ENCODE data around the gene MLLT6. TPM values are rescaled to one million over a fixed set of nuclear protein-coding genes. Genes with fewer than 3 reads are reported as not detected.

Gene MLLT6
- total and polyA plus RNA-seq, 2 of the 13 experiments (the other 11 are each of a cell fraction or from before 2014, with no cell fraction given): 50.7 to 69.5 TPM

DNA sequence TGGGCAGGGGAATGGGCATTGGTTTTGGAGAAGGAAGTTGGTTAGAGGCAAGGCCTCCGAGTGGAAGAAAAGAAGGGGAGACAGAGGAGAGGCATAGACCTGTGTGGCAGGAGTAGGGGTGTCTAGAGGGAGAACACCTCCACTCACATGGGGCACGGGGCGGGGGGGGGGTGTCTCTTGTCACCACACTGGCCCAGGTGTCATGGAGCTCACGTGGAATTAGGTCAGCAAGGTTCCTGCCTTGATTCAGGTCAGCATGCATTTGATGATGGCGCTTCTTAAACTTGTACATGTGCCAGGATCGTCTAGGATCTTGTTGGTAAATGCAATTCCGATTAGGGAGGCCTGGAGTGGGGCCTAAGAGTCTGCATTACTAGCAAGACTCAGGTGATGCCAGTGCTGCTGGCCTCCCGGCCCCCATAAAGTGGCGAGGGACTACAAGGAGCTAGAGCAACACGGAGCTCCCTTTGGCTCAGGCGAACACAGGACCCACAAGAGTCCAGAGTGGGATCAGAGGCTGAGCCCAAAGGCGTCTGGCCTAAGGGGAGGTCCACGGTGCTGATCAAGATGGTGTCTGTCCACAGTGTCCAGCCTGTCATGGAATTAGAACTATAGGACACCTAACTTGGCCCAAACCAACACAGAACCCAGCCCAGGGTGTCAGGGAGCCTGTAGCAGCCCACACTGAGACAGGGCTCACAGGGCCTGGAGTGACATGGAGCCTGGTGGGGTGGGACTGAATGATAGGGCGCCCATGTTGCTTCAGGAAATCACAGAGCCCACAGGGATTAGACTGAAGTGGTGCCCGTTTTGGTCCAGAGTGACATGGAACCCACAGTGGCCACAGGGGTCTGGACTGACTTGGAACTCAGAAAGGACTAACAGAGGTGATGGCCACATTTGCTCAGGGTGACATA, 47.0 kb upstream of the MLLT6 start (continued):
- TF ChIP-seq SOX13 (IDR thresholded peaks at IDR 0.05) (peak; percentile 5; the same call in 1 of the 2 replicates), SOX13 (CRISPR knock-in tag; conservative IDR thresholded peaks at IDR 0.05 in 1 of 2, IDR thresholded peaks at IDR 0.05 in 1 of 2) (0 out of 4 replicates have a peak, but pooled peaks of 1 of the 2 experiments have one; percentile 18), ZSCAN29 (CRISPR knock-in tag; conservative IDR thresholded peaks at IDR 0.05) (no peak), TARDBP (CRISPR knock-in tag; IDR thresholded peaks at IDR 0.05) (no peak), CHCHD3 (CRISPR knock-in tag; IDR thresholded peaks at IDR 0.05) (no peak), SNAPC2 (CRISPR knock-in tag; IDR thresholded peaks at IDR 0.05) (0 out of 2 replicates have a peak, but pooled peaks have one; percentile 60), NONO (IDR thresholded peaks at IDR 0.05) (no peak), NONO (CRISPR knock-in tag; conservative IDR thresholded peaks at IDR 0.05) (0 out of 2 replicates have a peak, but pooled peaks have one; percentile 14), RARA (CRISPR knock-in tag; IDR thresholded peaks at IDR 0.05) (no peak), ZNF225 (CRISPR knock-in tag; IDR thresholded peaks at IDR 0.05) (0 out of 2 replicates have a peak, but pooled peaks have one; percentile 39), ZNF660 (CRISPR knock-in tag; IDR thresholded peaks at IDR 0.05; ENCODE audit: borderline replicate concordance, low read depth) (no peak), ZMAT3 (CRISPR knock-in tag; conservative IDR thresholded peaks at IDR 0.05) (no peak), HNRNPL (IDR thresholded peaks at IDR 0.05; ENCODE audit: low read depth, low read length) (peak; percentile 75; the same call in 1 of the 2 replicates), NR2F1 (CRISPR knock-in tag; IDR thresholded peaks at IDR 0.05) (0 out of 4 replicates have a peak, but pooled peaks of 1 of the 2 experiments have one; percentile 29), ESRRA (CRISPR knock-in tag; IDR thresholded peaks at IDR 0.05; ENCODE audit: low read depth) (no peak; the same call in 1 of the 2 replicates), SMYD3 (CRISPR knock-in tag; IDR thresholded peaks at IDR 0.05) (peak; percentile 51; the same call in 1 of the 2 replicates), CCAR2 (optimal IDR thresholded peaks at IDR 0.05; ENCODE audit: low read depth, low read length) (no peak)
- TF ChIP-seq, protein P1, sequence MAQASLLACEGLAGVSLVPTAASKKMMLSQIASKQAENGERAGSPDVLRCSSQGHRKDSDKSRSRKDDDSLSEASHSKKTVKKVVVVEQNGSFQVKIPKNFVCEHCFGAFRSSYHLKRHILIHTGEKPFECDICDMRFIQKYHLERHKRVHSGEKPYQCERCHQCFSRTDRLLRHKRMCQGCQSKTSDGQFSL (CRISPR knock-in tag; IDR thresholded peaks at IDR 0.05): no peak; the same call in none of the 2 replicates
- TF ChIP-seq, protein P2, sequence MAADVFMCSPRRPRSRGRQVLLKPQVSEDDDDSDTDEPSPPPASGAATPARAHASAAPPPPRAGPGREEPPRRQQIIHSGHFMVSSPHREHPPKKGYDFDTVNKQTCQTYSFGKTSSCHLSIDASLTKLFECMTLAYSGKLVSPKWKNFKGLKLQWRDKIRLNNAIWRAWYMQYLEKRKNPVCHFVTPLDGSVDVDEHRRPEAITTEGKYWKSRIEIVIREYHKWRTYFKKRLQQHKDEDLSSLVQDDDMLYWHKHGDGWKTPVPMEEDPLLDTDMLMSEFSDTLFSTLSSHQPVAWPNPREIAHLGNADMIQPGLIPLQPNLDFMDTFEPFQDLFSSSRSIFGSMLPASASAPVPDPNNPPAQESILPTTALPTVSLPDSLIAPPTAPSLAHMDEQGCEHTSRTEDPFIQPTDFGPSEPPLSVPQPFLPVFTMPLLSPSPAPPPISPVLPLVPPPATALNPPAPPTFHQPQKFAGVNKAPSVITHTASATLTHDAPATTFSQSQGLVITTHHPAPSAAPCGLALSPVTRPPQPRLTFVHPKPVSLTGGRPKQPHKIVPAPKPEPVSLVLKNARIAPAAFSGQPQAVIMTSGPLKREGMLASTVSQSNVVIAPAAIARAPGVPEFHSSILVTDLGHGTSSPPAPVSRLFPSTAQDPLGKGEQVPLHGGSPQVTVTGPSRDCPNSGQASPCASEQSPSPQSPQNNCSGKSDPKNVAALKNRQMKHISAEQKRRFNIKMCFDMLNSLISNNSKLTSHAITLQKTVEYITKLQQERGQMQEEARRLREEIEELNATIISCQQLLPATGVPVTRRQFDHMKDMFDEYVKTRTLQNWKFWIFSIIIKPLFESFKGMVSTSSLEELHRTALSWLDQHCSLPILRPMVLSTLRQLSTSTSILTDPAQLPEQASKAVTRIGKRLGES (CRISPR knock-in tag; IDR thresholded peaks at IDR 0.05; ENCODE audit: borderline replicate concordance): no peak
- TF ChIP-seq, protein P3, sequence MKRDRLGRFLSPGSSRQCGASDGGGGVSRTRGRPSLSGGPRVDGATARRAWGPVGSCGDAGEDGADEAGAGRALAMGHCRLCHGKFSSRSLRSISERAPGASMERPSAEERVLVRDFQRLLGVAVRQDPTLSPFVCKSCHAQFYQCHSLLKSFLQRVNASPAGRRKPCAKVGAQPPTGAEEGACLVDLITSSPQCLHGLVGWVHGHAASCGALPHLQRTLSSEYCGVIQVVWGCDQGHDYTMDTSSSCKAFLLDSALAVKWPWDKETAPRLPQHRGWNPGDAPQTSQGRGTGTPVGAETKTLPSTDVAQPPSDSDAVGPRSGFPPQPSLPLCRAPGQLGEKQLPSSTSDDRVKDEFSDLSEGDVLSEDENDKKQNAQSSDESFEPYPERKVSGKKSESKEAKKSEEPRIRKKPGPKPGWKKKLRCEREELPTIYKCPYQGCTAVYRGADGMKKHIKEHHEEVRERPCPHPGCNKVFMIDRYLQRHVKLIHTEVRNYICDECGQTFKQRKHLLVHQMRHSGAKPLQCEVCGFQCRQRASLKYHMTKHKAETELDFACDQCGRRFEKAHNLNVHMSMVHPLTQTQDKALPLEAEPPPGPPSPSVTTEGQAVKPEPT (CRISPR knock-in tag; IDR thresholded peaks at IDR 0.05; ENCODE audit: low read depth): no peak; the same call in 1 of the 2 replicates
- TF ChIP-seq, protein P4, sequence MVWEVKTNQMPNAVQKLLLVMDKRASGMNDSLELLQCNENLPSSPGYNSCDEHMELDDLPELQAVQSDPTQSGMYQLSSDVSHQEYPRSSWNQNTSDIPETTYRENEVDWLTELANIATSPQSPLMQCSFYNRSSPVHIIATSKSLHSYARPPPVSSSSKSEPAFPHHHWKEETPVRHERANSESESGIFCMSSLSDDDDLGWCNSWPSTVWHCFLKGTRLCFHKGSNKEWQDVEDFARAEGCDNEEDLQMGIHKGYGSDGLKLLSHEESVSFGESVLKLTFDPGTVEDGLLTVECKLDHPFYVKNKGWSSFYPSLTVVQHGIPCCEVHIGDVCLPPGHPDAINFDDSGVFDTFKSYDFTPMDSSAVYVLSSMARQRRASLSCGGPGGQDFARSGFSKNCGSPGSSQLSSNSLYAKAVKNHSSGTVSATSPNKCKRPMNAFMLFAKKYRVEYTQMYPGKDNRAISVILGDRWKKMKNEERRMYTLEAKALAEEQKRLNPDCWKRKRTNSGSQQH (CRISPR knock-in tag; IDR thresholded peaks at IDR 0.05; ENCODE audit: low read depth): no peak

Measured in HepG2 (cell line).